DOHH2 (cell line): Measurements from ENCODE around the gene PXDC1.
A peak's percentile ranks its signal among the peaks of the same experiment; 100 is the strongest.

Source experiments
- H3F3A ChIP-seq: fragments of 200-600 bp; sonication (generic), shearing (Covaris generic); 2 replicates; pipeline ENCODE4 v1.6.0; 2016; ENCODE audit warnings: antibody characterized with exemption, mild to moderate bottlenecking; ENCODE audit not compliant: control insufficient read depth, insufficient read depth
- H3K27ac ChIP-seq: fragments of 200-600 bp; sonication (generic); 2 replicates; pipeline ENCODE4 v1.5.1; 2014; ENCODE audit warnings: low read depth, mild to moderate bottlenecking, low read length, moderate library complexity
- H3K27me3 ChIP-seq: fragments of 200-600 bp; sonication (generic); 2 replicates; pipeline ENCODE4 v1.6.1; 2014; ENCODE audit warnings: mild to moderate bottlenecking, low read length, mixed read lengths; ENCODE audit not compliant: control insufficient read depth
- H3K36me3 ChIP-seq: fragments of 200-600 bp; sonication (generic); 2 replicates; pipeline ENCODE4 v1.6.1; 2014; ENCODE audit warnings: mild to moderate bottlenecking, low read length, moderate library complexity, mixed read lengths; ENCODE audit not compliant: control insufficient read depth
- H3K4me1 ChIP-seq: fragments of 200-600 bp; sonication (generic); 2 replicates; pipeline ENCODE4 v1.6.1; 2014; ENCODE audit warnings: mild to moderate bottlenecking, low read length, mixed read lengths; ENCODE audit not compliant: control insufficient read depth
- H3K4me2 ChIP-seq: fragments of 200-600 bp; sonication (generic); 2 replicates; pipeline ENCODE4 v1.6.0; 2014; ENCODE audit warnings: mild to moderate bottlenecking, low read length, moderate library complexity
- H3K4me3 ChIP-seq: fragments of 200-600 bp; sonication (generic); 2 replicates; pipeline ENCODE4 v1.5.1; 2014; ENCODE audit warnings: mild to moderate bottlenecking, low read length, mixed read lengths
- H3K79me2 ChIP-seq: fragments of 200-600 bp; sonication (generic); 2 replicates; pipeline ENCODE4 v1.6.1; 2014; ENCODE audit warnings: mild to moderate bottlenecking, low read length, mixed read lengths; ENCODE audit not compliant: control insufficient read depth
- H3K9me2 ChIP-seq: fragments of 200-600 bp; sonication (generic); replicated peaks from 2 replicates; pipeline ENCODE4 v1.6.1; 2014; ENCODE audit warnings: mild to moderate bottlenecking, low read length, mixed read lengths; ENCODE audit not compliant: control insufficient read depth
- H3K9me3 ChIP-seq: fragments of 200-600 bp; sonication (generic); 2 replicates; pipeline ENCODE4 v1.6.1; 2014; ENCODE audit warnings: antibody characterized with exemption, low read length, mixed read lengths; ENCODE audit not compliant: control insufficient read depth, insufficient read depth
- H4K20me1 ChIP-seq: fragments of 200-600 bp; sonication (generic); 2 replicates; pipeline ENCODE4 v1.6.0; 2014; ENCODE audit warnings: low read depth, mild to moderate bottlenecking, antibody characterized with exemption, low read length, moderate library complexity; ENCODE audit not compliant: control insufficient read depth, insufficient read depth
- EZH2phosphoT487 ChIP-seq: fragments of 200-600 bp; sonication (generic); IDR thresholded peaks from 2 replicates; pipeline ENCODE4 v1.6.1; 2017; ENCODE audit warnings: borderline replicate concordance, mild to moderate bottlenecking, antibody characterized with exemption, low read length, moderate library complexity, mixed read lengths
- TF ChIP-seq, protein P1 (sequence below): fragments of 200-600 bp; sonication (generic); IDR thresholded peaks from one replicate; pipeline ENCODE4 v1.5.1; 2014; ENCODE audit warnings: antibody characterized with exemption, mild to moderate bottlenecking, low read depth, low read length; ENCODE audit not compliant: poor library complexity, severe bottlenecking

Gene PXDC1

DNA sequence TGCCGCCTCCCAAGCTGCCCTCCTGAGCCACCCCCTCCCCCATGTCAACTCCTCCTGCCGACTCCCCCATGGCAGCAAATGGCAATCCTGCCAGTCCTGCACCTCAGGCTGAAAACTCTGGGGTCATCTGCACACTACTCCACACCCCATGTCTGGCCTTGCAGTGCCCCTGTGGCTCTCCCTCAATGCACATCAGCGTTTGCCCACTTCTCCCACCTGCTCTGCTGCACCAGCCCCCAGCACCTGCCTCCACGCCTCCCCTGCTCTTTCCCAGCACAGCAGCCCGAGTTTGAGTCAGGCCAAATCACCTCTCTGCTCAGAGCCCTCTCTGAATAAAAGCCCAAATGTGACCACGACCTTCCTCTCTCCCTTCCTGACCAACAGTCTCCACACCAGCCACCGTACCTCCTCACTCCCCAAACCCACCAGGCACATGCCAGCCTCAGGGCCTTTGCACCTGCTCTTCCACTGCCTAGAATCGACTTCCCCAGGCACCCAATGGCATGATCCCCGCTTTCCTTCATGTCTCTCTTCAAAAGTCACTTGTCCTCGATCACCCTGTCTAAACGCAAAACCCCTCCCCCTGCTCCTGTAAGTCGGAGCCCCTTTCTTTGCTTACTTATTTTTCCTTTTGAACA is 4.3 kb downstream of the PXDC1 start:
- Histone ChIP-seq H3K36me3 (no peaks in the 10 kb centered on the region), H3K4me2 (no peak overlapping the region), H3K9me2 (no peaks in the 10 kb centered on the region)

DNA sequence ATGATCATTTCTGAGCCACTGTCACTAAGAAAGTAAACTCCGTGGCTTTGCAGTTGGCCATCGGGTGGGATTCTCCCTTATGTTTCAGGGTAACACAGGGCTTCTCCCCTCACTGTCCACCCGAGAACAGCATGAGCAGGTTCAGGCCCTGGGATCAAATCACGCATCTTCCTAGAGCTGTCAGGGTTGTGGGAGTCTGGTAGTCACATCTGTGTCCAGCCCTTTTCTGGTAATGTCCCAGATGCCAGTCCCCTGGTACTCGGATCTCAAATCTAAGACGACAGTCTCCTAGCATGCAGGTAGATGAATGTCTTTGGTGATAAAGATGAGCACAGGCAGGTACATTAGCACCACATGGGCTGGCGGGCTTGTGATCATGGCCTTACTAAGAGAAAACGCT is 4.8 kb downstream of the PXDC1 start:
- Histone ChIP-seq H3K4me2 (peak overlapping the region; percentile 10), H3K27ac (no peak overlapping the region)

More for the DNA sequence above, 4.3 kb downstream of the PXDC1 start:
- Histone ChIP-seq H3K27ac (no peak overlapping the region), H3F3A (peaks cover 2% of the 10 kb centered on the region; the same call in 1 of the 2 replicates), H3K79me2 (no peaks in the 10 kb centered on the region), H4K20me1 (peaks cover 6% of the 10 kb centered on the region; the same call in 1 of the 2 replicates), H3K4me3 (no peak overlapping the region), H3K9me3 (no peaks in the 10 kb centered on the region), H3K27me3 (peaks cover 49% of the 10 kb centered on the region), H3K4me1 (peaks cover 47% of the 10 kb centered on the region)
- TF ChIP-seq, protein P1, sequence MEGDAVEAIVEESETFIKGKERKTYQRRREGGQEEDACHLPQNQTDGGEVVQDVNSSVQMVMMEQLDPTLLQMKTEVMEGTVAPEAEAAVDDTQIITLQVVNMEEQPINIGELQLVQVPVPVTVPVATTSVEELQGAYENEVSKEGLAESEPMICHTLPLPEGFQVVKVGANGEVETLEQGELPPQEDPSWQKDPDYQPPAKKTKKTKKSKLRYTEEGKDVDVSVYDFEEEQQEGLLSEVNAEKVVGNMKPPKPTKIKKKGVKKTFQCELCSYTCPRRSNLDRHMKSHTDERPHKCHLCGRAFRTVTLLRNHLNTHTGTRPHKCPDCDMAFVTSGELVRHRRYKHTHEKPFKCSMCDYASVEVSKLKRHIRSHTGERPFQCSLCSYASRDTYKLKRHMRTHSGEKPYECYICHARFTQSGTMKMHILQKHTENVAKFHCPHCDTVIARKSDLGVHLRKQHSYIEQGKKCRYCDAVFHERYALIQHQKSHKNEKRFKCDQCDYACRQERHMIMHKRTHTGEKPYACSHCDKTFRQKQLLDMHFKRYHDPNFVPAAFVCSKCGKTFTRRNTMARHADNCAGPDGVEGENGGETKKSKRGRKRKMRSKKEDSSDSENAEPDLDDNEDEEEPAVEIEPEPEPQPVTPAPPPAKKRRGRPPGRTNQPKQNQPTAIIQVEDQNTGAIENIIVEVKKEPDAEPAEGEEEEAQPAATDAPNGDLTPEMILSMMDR = no peak
- no peak for TF ChIP-seq EZH2phosphoT487

DNA sequence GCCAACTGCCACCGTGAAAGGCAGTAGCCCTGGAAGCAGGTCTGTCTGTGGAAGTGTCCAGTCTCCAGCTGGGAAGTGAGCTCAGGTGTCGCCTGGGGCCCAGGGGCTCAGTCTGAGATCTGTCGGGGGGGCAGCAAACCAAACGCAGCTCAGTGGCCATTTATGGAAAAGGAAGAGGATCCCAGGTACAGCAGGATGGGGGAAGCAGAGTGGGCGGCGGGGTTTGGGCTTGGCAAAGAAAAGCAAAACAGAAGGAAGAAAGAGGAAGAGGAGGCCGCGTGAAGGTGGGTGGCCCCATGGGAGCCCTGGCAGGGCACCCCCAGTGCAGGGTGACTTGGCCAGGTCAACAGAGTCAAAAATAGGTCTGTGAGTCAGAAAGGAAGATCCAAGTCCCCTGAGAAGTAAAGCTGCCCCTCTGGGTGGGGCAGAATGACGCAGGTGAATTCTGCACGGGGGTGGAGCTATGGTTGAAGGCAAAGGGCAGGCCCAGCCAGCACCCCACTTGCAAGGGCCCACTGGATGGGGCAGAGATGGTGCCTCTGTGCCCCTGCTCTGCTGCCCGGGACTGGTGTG is 5.3 kb downstream of the PXDC1 start:
- Histone ChIP-seq H3F3A (peaks cover 2% of the 10 kb centered on the region; the same call in 1 of the 2 replicates), H3K79me2 (no peaks in the 10 kb centered on the region), H3K27me3 (peaks cover 43% of the 10 kb centered on the region), H3K36me3 (no peaks in the 10 kb centered on the region), H3K4me1 (peaks cover 40% of the 10 kb centered on the region), H3K9me2 (no peaks in the 10 kb centered on the region), H3K4me3 (no peak overlapping the region), H3K27ac (no peak overlapping the region), H3K9me3 (no peaks in the 10 kb centered on the region), H4K20me1 (peaks cover 6% of the 10 kb centered on the region; the same call in 1 of the 2 replicates), H3K4me2 (peak overlapping the region; percentile 10)
- TF ChIP-seq, protein P1 = no peak
- TF ChIP-seq EZH2phosphoT487 = no peak

More for the DNA sequence above, 4.8 kb downstream of the PXDC1 start:
- H4K20me1 ChIP-seq = peaks cover 6% of the 10 kb centered on the region; the same call in 1 of the 2 replicates
- H3K9me2 ChIP-seq = no peaks in the 10 kb centered on the region
- H3K4me3 ChIP-seq = no peak overlapping the region
- TF ChIP-seq EZH2phosphoT487 = no peak
- TF ChIP-seq, protein P1 = no peak
- peaks cover 2% of the 10 kb centered on the region; the same call in 1 of the 2 replicates for H3F3A ChIP-seq
- H3K36me3 ChIP-seq = no peaks in the 10 kb centered on the region
- H3K4me1 ChIP-seq = peaks cover 44% of the 10 kb centered on the region
- H3K9me3 ChIP-seq = no peaks in the 10 kb centered on the region
- H3K79me2 ChIP-seq = no peaks in the 10 kb centered on the region
- H3K27me3 ChIP-seq = peaks cover 48% of the 10 kb centered on the region
